H1 (cell line): ENCODE data around the gene PPM1G. TPM values are rescaled to one million over a fixed set of nuclear protein-coding genes. Genes with fewer than 3 reads are reported as not detected.

Experiments used
- CTCF ChIA-PET: fragments of 300-600 bp; sonication (Branson Sonifier 250); formaldehyde crosslinking; loops from one replicate; lab custom pipeline; 2021; ENCODE audit not compliant: partially characterized antibody; lab: Charles Lee
- POLR2A ChIA-PET: fragments of 300-600 bp; sonication (Branson Sonifier 250); formaldehyde crosslinking; loops from one replicate; lab custom pipeline; 2021; ENCODE audit warnings: inconsistent platforms; ENCODE audit not compliant: partially characterized antibody; lab: Charles Lee
- DNase-seq, 2 experiments: peaks; one replicate each; pipeline versions ENCODE4 v3.0.0 to v3.0.0-alpha.2; 2010 to 2022; ENCODE audit warnings: low spot score in 2 of 2, low read depth in 1 of 2, mixed read lengths in 1 of 2
- FAIRE-seq: peaks from 2 replicates; lab custom pipeline; 2011; peaks lifted over from hg19 to GRCh38; lab: Jason Lieb, UNC
- H2AFZ ChIP-seq: 2 replicates; pipeline ENCODE4 v1.8.1; 2012; ENCODE audit warnings: low read length, inconsistent platforms
- H2AK5ac ChIP-seq: 2 replicates; pipeline ENCODE4 v1.6.1; 2013; ENCODE audit warnings: low read depth, low read length
- H2BK120ac ChIP-seq: replicated peaks from 2 replicates; pipeline ENCODE3; 2013; ENCODE audit warnings: low read depth, low read length, inconsistent platforms
- H2BK12ac ChIP-seq: 2 replicates; pipeline ENCODE4 v1.6.1; 2013; ENCODE audit warnings: low read depth, low read length
- H2BK15ac ChIP-seq: 2 replicates; pipeline ENCODE4 v1.6.1; 2013; ENCODE audit warnings: low read length
- H2BK20ac ChIP-seq: 2 replicates; pipeline ENCODE4 v1.6.1; 2013; ENCODE audit warnings: low read length
- H2BK5ac ChIP-seq: 2 replicates; pipeline ENCODE4 v1.6.1; 2013; ENCODE audit warnings: low read depth, low read length
- H3K14ac ChIP-seq: 2 replicates; pipeline ENCODE4 v1.6.1; 2013; ENCODE audit warnings: inconsistent platforms; ENCODE audit not compliant: insufficient read length
- H3K18ac ChIP-seq: 2 replicates; pipeline ENCODE4 v1.6.1; 2013; ENCODE audit warnings: low read length; ENCODE audit errors: extremely low read depth
- H3K23ac ChIP-seq: 2 replicates; pipeline ENCODE4 v1.6.1; 2013; ENCODE audit warnings: inconsistent platforms; ENCODE audit not compliant: insufficient read length
- H3K23me2 ChIP-seq: 2 replicates; pipeline ENCODE4 v1.6.1; 2013; ENCODE audit warnings: low read depth, low read length
- H3K27ac ChIP-seq: 2 replicates; pipeline ENCODE4 v1.6.1; 2011; ENCODE audit warnings: low read depth, low read length, inconsistent platforms
- H3K27me3 ChIP-seq, 4 experiments: replicated peaks in 1 of 4; 1 replicate in 1 of 4; 2 replicates in 3 of 4; pipeline versions ENCODE4 v1.6.1 to v1.8.1; 2011 to 2013; ENCODE audit warnings: low read length in 3 of 4, mild to moderate bottlenecking in 3 of 4, inconsistent platforms in 2 of 4, mixed read lengths in 2 of 4, moderate library complexity in 1 of 4; ENCODE audit not compliant: control insufficient read depth in 3 of 4, insufficient read depth in 3 of 4; ENCODE audit errors: extremely low read depth in 1 of 4
- H3K36me3 ChIP-seq, 4 experiments: 2 replicates each; pipeline versions ENCODE4 v1.6.1 to v1.8.1; 2011 to 2013; ENCODE audit warnings: mild to moderate bottlenecking in 4 of 4, low read length in 3 of 4, moderate library complexity in 2 of 4, control low read depth in 1 of 4, inconsistent platforms in 1 of 4; ENCODE audit not compliant: insufficient read depth in 4 of 4, control insufficient read depth in 2 of 4
- H3K4ac ChIP-seq: replicated peaks from 2 replicates; pipeline ENCODE3; 2013; ENCODE audit warnings: low read length, low read depth, mixed read lengths, inconsistent platforms; ENCODE audit not compliant: insufficient read length
- H3K4me1 ChIP-seq, 4 experiments: replicated peaks in 1 of 4; 1 replicate in 1 of 4; 2 replicates in 3 of 4; pipeline versions ENCODE4 v1.6.1 to v1.8.1; 2011 to 2013; ENCODE audit warnings: low read length in 3 of 4, inconsistent platforms in 2 of 4, mixed read lengths in 1 of 4; ENCODE audit not compliant: insufficient read depth in 4 of 4, control insufficient read depth in 3 of 4
- H3K4me2 ChIP-seq, 2 experiments: 2 replicates each; pipeline versions ENCODE4 v1.6.1 to v1.8.1; 2011 to 2013; ENCODE audit warnings: low read depth in 2 of 2, low read length in 2 of 2, control low read depth in 1 of 2, inconsistent platforms in 1 of 2, mild to moderate bottlenecking in 1 of 2; ENCODE audit not compliant: insufficient read depth in 1 of 2
- H3K4me3 ChIP-seq, 4 experiments: fragments of 200-600, 300-600 bp in 1 of 4; sonication (generic), shearing (Covaris generic), sonication (Bioruptor Twin) in 1 of 4; 2 replicates each; pipeline versions ENCODE4 v1.5.1 to v1.8.1; 2011 to 2016; ENCODE audit warnings: low read length in 4 of 4, low read depth in 3 of 4, control low read depth in 2 of 4, inconsistent platforms in 2 of 4, mild to moderate bottlenecking in 2 of 4, mixed read lengths in 1 of 4, moderate library complexity in 1 of 4; ENCODE audit not compliant: insufficient read depth in 2 of 4; ENCODE audit errors: extremely low read depth in 1 of 4
- H3K56ac ChIP-seq: replicated peaks from 2 replicates; pipeline ENCODE3; 2013; ENCODE audit warnings: low read depth, mild to moderate bottlenecking, mixed read lengths, low read length, inconsistent platforms; ENCODE audit not compliant: insufficient read length
- H3K79me1 ChIP-seq: 2 replicates; pipeline ENCODE4 v1.6.1; 2013; ENCODE audit warnings: low read depth, low read length, control low read depth
- H3K79me2 ChIP-seq, 2 experiments: 2 replicates each; pipeline versions ENCODE4 v1.6.1 to v1.8.1; 2012 to 2013; ENCODE audit warnings: low read length in 2 of 2, mild to moderate bottlenecking in 2 of 2, inconsistent platforms in 1 of 2; ENCODE audit not compliant: insufficient read depth in 2 of 2, control insufficient read depth in 1 of 2
- H3K9ac ChIP-seq, 4 experiments: replicated peaks in 1 of 4; 1 replicate in 1 of 4; 2 replicates in 3 of 4; pipeline versions ENCODE4 v1.6.1 to v1.8.1; 2011 to 2013; ENCODE audit warnings: low read depth in 3 of 4, low read length in 3 of 4, control low read depth in 2 of 4, mild to moderate bottlenecking in 2 of 4, moderate library complexity in 2 of 4, inconsistent platforms in 1 of 4; ENCODE audit errors: extremely low read depth in 1 of 4
- H3K9me3 ChIP-seq, 2 experiments: 2 replicates each; pipeline versions ENCODE4 v1.6.1 to v1.8.1; 2012 to 2013; ENCODE audit warnings: mild to moderate bottlenecking in 2 of 2, moderate library complexity in 2 of 2, control low read depth in 1 of 2, inconsistent platforms in 1 of 2, low read depth in 1 of 2, low read length in 1 of 2, mixed read lengths in 1 of 2; ENCODE audit not compliant: insufficient read depth in 2 of 2
- H4K20me1 ChIP-seq, 2 experiments: replicated peaks in 1 of 2; 2 replicates each; pipeline versions ENCODE3 to v1.8.1; 2011 to 2013; ENCODE audit warnings: inconsistent platforms in 2 of 2, low read length in 2 of 2, mild to moderate bottlenecking in 1 of 2; ENCODE audit not compliant: insufficient read depth in 2 of 2, control insufficient read depth in 1 of 2
- H4K5ac ChIP-seq: 2 replicates; pipeline ENCODE4 v1.6.1; 2013; ENCODE audit warnings: low read length, low read depth, mixed read lengths, inconsistent platforms; ENCODE audit not compliant: insufficient read length
- H4K8ac ChIP-seq: 2 replicates; pipeline ENCODE4 v1.8.0; 2013; ENCODE audit warnings: mild to moderate bottlenecking, moderate library complexity, low read length, inconsistent platforms; ENCODE audit not compliant: insufficient read depth; ENCODE audit errors: extremely low read depth
- H4K91ac ChIP-seq: replicated peaks from 2 replicates; pipeline ENCODE3; 2013; ENCODE audit warnings: low read length, mixed read lengths, inconsistent platforms; ENCODE audit not compliant: insufficient read length
- BRCA1 ChIP-seq: IDR thresholded peaks from 2 replicates; pipeline ENCODE4 v1.6.1; 2012; ENCODE audit warnings: low read depth, low read length, improper control_type of control experiment
- CHD1 ChIP-seq: IDR thresholded peaks from 2 replicates; pipeline ENCODE4 v1.6.1; 2012; ENCODE audit warnings: low read depth, low read length, improper control_type of control experiment
- EGR1 ChIP-seq: IDR thresholded peaks from 2 replicates; pipeline ENCODE4 v1.6.1; 2011; ENCODE audit warnings: low read depth, low read length, borderline replicate concordance
- JUND ChIP-seq: IDR thresholded peaks from 2 replicates; pipeline ENCODE4 v1.6.1; 2011; ENCODE audit warnings: mild to moderate bottlenecking, improper control_type of control experiment, low read length
- MAX ChIP-seq: IDR thresholded peaks from 2 replicates; pipeline ENCODE4 v1.6.1; 2012; ENCODE audit warnings: inconsistent platforms
- SAP30 ChIP-seq: fragments of 300-600 bp; sonication (generic); IDR thresholded peaks from 2 replicates; pipeline ENCODE4 v1.7.1; 2012; ENCODE audit warnings: low read length, moderate library complexity, mild to moderate bottlenecking, inconsistent platforms; ENCODE audit not compliant: insufficient read depth, insufficient replicate concordance
- SIX5 ChIP-seq: IDR thresholded peaks from 2 replicates; pipeline ENCODE4 v1.6.1; 2011; ENCODE audit warnings: mild to moderate bottlenecking, low read depth, low read length
- SRF ChIP-seq: IDR thresholded peaks from 2 replicates; pipeline ENCODE4 v1.6.1; 2011; ENCODE audit warnings: mild to moderate bottlenecking, low read depth, low read length, moderate library complexity
- TAF7 ChIP-seq: optimal IDR thresholded peaks from 2 replicates; pipeline ENCODE3; 2011; ENCODE audit warnings: low read depth, mild to moderate bottlenecking, inconsistent platforms, low read length, moderate library complexity, borderline replicate concordance
- ZNF274 ChIP-seq: IDR thresholded peaks from 2 replicates; pipeline ENCODE4 v1.7.0; 2012; ENCODE audit warnings: low read length, borderline replicate concordance; ENCODE audit errors: extremely low read depth
- WGBS, 2 experiments: shearing (Covaris generic) in 1 of 2; methylation state at CpG; one replicate each; pipeline versions ENCODE4 v1.1.6 to v1.1.7; 2013 to 2015; ENCODE audit warnings: low lambda C conversion rate in 2 of 2, mixed read lengths in 2 of 2, inconsistent platforms in 1 of 2, low coverage in 1 of 2, missing lambda C conversion rate in 1 of 2; ENCODE audit not compliant: insufficient replicate concordance in 2 of 2, insufficient coverage in 1 of 2, insufficient read length in 1 of 2; ENCODE audit errors: extremely low coverage in 1 of 2, missing lambda C conversion rate in 1 of 2; 5-methylcytosine and 5-hydroxymethylcytosine counted together
- polyA plus RNA-seq, 7 experiments: library from polyadenylated mRNA; depleted of rRNA in 3 of 7; stranded (reverse) in 5 of 7; unstranded in 2 of 7; fragments of >200 nt in 5 of 7; fragments of 200-250 nt in 2 of 7; gene quantifications; 1 replicate in 5 of 7; 2 replicates in 1 of 7; 4 replicates in 1 of 7; pipeline versions ENCODE4 v1.2.1 to v1.2.3, GENCODE V29; 2011 to 2013; ENCODE audit warnings: missing spikeins in 2 of 7, mixed read lengths in 2 of 7
- total RNA-seq: library from RNA; stranded (reverse); fragmentation: NEBNext Ultra II Directional; extraction: Animal tissue kit (Norgen Biotek cat#: 25700); gene quantifications from 2 replicates; pipeline ENCODE4 v1.2.1, GENCODE V29; 2021

PPM1G gene
- total and polyA plus RNA-seq, 2 of the 8 experiments (the other 6 are each of a cell fraction or from before 2014, with no cell fraction given), result 73.3 to 203 TPM

DNA sequence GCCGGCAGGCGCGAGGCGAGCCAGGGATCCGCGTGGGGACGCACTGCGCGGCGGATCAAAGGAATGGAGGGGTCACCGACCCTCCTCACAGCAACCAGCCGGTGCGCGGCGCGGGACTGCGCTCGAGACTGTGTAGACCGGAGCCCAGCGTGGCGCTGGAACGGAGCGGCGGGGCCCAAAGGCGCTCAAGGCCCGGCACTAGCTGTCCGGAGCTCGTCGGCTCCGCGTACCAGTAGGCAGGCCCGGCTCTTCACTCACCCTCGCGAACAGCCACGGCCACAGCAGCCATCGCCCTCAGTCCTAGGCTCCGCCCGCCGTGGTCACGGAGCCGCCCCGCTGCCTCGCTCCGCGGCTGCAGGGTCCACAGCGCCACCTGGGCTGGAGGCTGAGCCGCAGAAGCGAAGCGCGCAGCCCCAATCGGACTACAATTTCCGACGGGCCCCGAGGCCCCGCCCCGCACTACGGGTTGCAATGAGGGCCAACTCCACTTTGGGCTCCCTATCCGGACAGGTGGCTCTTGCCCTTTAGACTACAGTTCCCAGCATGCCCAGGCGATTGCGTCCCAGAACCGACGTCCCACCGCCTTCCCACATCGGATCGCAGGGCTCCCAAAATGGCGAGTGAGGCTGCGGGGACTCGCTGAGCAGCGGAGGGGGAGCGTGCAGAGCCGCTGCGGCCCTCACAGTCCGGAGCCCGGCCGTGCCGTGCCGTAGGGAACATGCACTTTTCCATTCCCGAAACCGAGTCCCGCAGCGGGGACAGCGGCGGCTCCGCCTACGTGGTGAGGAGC is 39.2 kb downstream of the PPM1G start, which contains the start of the genes EIF2B4 and SNX17:
Gene EIF2B4, minus strand, starts transcription at position 313 of the 790 bp plus-strand sequence. Its CDS starts 24 bp downstream, at position 289.
Gene SNX17, plus strand, starts transcription at position 591 of the 790 bp plus-strand sequence. Its CDS starts 128 bp downstream, at position 719.
- peaks cover 0 to 4% (median 2%) of the 10 kb centered on the region in 4 experiments; a peak in 4 of 7 replicates for H3K4me1 ChIP-seq
- ChIA-PET POLR2A (interaction anchor here (0.8 to 8.2 kb wide), 17 partner anchors 8 to 162 kb away, joined by 3 to 135 read pairs (median 3); partner anchors contain the start of genes FNDC4, GTF3C2, MPV17 and NRBP1), CTCF (interaction anchor here (0.8 to 2.8 kb wide), 22 partner anchors 9 to 278 kb away, joined by 3 to 10 read pairs (median 4); partner anchors contain the start of genes GTF3C2 and UCN)
- H2BK5ac ChIP-seq, result peak within 1 kb of the TSS; percentile 84; the same call in 1 of the 2 replicates
- peaks cover 2 to 21% of the 10 kb centered on the region in 2 experiments; a peak in 3 of 4 replicates for H3K79me2 ChIP-seq
- H3K27ac ChIP-seq, result peak within 1 kb of the TSS; percentile 62
- peak within 1 kb of the TSS; percentile 38 for H2AFZ ChIP-seq
- WGBS, 2 experiments, result 1% methylated on average over 78 of the region's 85 CpGs; no CpG with 5 or more reads in 1 of the 2 experiments
- H2BK20ac ChIP-seq, result no peak within 1 kb of the TSS
- FAIRE-seq (no peak), DNase-seq (peak; percentile 98 to 99)
- H3K9me3 ChIP-seq, result no peaks in the 10 kb centered on the region
- H2BK120ac ChIP-seq, result no peak within 1 kb of the TSS
- no peak within 1 kb of the TSS for H3K4ac ChIP-seq
- peak within 1 kb of the TSS; percentile 72 to 99 (median 88) for H3K4me3 ChIP-seq
- no peak within 1 kb of the TSS for H3K23ac ChIP-seq
- peak within 1 kb of the TSS; percentile 67 for H3K56ac ChIP-seq
- no peak within 1 kb of the TSS for H3K14ac ChIP-seq
- peak within 1 kb of the TSS; percentile 57 to 91 (median 86) for H3K9ac ChIP-seq
- H3K27me3 ChIP-seq, result no peaks in the 10 kb centered on the region
- H4K91ac ChIP-seq, result peak within 1 kb of the TSS; percentile 49
- peaks cover 8% of the 10 kb centered on the region for H3K23me2 ChIP-seq
- no peak within 1 kb of the TSS for H2AK5ac ChIP-seq
- peak within 1 kb of the TSS; percentile 77 to 81 for H3K4me2 ChIP-seq
- peak within 1 kb of the TSS; percentile 94 for H4K8ac ChIP-seq
- H3K79me1 ChIP-seq, result peaks cover 5% of the 10 kb centered on the region; the same call in 1 of the 2 replicates
- peak within 1 kb of the TSS; percentile 86 for H3K18ac ChIP-seq
- H4K20me1 ChIP-seq, result peaks cover 0 to 14% of the 10 kb centered on the region in 2 experiments
- peak within 1 kb of the TSS; percentile 85 for H4K5ac ChIP-seq
- peaks cover 25 to 51% (median 42%) of the 10 kb centered on the region in 4 experiments for H3K36me3 ChIP-seq
- peak within 1 kb of the TSS; percentile 32; the same call in 1 of the 2 replicates for H2BK15ac ChIP-seq
- no peak within 1 kb of the TSS for H2BK12ac ChIP-seq
- no peak; the same call in 1 of the 2 replicates for TF ChIP-seq SRF
- TF ChIP-seq SIX5, result peak; percentile 95
- TF ChIP-seq JUND, result no peak
- no peak for TF ChIP-seq BRCA1
- peak; percentile 74 for TF ChIP-seq TAF7
- no peak for TF ChIP-seq CHD1
- TF ChIP-seq EGR1, result no peak
- TF ChIP-seq SAP30, result no peak
- TF ChIP-seq ZNF274, result no peak
- peak; percentile 61 for TF ChIP-seq MAX
